Skeletal muscle cell (primary cell): ENCODE data around the gene RNF26.
A peak's percentile ranks its signal among the peaks of the same experiment; 100 is the strongest.

ENCODE experiments used
- DNase-seq: peaks from one replicate; pipeline ENCODE4 v3.0.0-alpha.2; 2010; ENCODE audit warnings: low read depth
- H3K4me3 ChIP-seq: 2 replicates; pipeline ENCODE4 v1.5.1; 2011; ENCODE audit warnings: low read depth, mild to moderate bottlenecking, control low read depth, low read length, moderate library complexity

RNF26 gene

DNA sequence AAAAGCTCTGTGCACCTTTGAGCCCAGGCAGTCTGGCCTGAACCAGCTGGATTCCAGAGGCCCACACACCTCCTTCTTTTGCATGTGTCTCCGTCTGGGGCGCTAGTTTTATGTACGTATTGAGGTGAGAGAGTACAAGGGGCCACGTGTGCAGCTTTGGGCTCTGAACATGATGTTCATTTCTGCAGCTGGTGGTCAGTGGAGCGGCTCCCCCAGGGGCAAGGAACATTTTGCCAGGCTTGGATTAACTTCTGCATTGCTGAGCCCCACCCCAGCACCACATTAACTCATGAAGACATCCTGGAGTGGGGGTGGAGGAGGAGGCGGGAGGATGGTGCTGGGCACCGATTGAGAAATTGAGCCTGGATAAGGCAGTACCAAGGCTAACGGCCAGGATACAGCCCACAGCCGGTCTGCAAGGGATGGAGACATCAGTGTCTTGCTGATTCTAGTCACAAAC, 33.4 kb downstream of the RNF26 start:
- no peak overlapping the region for H3K4me3 ChIP-seq
- DNase-seq: no peak

DNA sequence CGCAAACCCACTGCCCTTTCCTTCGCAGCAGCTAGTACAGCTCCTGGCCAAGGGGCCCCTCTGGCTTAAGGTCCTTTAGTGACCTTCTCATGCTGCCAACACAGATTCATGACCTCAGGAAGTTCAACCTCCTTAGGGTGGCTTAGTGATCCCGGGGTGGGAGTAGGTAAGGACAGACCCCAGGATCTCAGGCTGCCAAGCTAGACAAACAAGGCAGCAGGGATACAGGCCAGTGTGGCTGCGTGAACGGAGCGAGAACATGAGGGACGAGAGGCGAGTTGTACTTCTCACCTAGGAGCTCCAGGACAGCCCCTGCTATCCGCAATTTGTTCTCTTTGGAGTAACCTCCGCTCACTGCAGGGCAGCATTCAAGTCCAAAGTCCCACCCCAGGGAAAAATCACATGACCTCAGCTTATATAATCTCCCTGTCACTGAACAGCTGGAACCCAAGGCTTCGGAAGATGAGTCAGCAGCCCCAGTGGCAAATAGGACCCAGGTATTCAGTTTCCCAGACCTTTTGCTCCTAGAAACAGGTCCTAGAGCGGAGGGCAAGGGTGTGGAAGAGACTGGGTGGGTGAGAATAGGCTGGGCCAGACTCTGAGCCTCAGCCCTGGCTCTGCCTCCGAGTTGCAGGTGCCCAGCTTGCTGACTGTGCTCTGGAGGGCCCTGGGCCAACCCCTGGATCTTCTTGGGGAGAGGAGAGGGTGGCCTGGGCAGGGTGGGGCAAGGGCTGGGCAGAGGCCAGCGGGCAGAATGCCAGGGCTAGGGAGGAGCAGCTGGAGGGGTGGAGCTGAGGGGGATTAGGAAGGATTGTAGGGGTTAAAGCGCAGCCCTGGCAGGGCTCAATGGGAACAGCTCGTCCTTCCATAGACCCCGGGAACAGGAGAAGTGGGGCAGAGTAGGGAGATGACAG, 34.1 kb downstream of the RNF26 start:
- DNase-seq: no peak
- H3K4me3 ChIP-seq: no peak overlapping the region

GRCh38 chr11:119369132-119369925, 35.0 kb downstream of the RNF26 start:
- H3K4me3 ChIP-seq: no peak overlapping the region
- no peak for DNase-seq

DNA sequence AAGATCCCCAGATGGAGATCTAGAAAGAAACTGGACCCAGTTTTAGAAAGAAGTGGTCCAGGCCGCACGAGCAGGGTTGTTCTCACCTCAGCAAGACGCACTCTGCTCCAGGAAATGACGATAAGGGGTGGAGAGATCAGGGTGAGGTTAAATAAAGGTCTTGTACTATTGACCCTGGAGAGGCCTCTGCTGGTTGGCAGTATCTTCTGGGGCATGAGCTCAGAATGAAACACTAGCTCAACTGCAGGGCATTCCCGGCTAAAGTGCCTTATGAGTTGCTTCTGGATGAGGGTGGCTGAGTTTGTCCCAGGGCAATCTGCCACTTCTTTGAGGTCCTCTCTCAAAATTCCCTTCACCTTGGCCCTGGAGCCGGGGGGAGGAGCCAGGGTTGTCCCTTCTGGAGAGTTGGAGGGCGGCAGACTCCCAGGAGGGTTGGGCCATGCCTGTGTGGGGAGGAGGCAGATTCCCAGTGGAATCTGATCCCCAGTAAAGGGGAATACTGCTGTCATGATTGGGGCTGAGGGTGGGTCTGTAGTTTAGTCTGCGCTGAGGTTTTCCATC, 36.2 kb downstream of the RNF26 start:
- no peak overlapping the region for H3K4me3 ChIP-seq
- DNase-seq: no peak

- no peak overlapping the region for H3K4me3 ChIP-seq
- no peak for DNase-seq
Observed at GRCh38 chr11:119371067-119371601, 36.8 kb downstream of the RNF26 start.

GRCh38 chr11:119371778-119372182, 37.5 kb downstream of the RNF26 start:
- no peak overlapping the region for H3K4me3 ChIP-seq
- no peak for DNase-seq

- DNase-seq: no peak
- H3K4me3 ChIP-seq: no peak overlapping the region
Observed at GRCh38 chr11:119372260-119373058, 38.1 kb downstream of the RNF26 start.

DNA sequence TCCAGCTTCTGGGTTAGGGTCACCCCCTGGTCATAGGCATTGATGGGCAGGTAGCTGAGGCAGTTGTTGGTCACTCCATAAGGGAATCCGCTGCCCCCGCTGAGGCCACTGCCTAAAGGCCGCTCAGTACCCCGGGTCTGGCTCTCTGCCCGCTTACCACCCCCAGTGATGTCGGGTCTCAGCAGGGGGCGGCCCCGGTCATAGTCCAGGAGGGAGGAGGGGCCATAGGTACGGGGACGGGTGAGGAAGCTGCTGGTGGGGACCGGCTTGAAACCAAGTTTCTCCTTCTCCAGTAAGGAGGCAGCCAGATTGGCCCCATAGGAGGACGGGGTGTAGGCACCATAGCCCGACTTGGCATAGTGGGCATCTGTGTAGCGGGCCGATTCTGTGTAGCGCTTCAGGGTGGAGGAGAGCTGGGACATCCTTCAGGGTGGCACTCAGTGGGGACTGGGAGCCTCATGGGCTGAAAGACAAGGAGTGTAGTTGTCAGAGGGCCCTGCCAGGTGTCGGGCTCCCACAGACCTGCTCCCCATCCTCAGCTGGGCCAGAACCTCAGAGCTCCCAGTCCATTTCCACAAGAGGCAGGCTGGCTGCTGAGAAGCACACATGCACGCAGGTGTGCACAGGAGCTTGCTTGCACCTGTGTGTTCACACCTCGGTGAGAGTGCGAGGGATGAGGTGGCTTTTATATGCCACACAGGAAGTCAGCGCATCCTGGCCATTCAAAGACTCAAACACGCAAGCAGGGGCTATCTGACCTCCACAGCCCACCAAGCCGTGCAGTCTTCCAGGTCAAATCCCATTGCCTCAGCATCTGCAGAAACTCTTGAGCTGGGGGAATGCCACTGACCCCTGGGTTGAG, 39.0 kb downstream of the RNF26 start:
- no peak overlapping the region for H3K4me3 ChIP-seq
- no peak for DNase-seq

- no peak overlapping the region for H3K4me3 ChIP-seq
- DNase-seq: no peak
Observed at GRCh38 chr11:119373921-119374631, 39.7 kb downstream of the RNF26 start.

DNA sequence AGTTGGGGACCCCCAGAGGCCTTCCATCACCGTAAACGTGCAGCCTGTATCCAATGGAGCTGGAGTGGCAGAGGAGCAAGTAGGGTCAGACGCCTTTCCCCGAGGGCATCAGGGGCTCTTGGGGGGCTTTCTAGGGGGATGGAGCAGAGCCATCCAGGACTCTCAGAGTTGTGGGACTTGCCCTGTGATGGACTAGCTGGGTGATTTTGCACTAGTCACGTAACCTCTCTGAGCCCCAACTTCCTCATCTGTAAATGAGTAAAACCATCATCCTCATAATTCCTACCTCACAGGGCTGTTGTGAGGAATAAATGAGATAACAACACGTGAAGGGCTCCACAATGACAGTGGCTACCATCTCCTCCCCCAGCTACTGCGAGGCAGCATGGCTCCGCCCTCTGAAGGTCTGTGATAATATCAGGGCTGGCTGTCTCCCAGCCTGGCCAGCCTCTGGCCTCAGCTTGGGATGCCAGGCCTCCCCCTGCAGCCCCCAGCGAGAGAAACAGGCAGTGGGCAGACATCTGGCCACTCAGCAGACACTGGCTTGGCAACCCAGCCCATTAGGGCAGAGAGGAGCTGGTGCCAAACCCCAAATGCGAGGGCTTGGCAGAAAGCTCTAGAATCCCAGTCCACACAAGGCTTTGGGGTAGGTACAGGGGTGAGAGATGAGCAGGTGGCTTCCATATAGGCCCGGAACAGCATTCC, 40.5 kb downstream of the RNF26 start:
- DNase-seq: no peak
- H3K4me3 ChIP-seq: no peak overlapping the region

- peak; percentile 69 for DNase-seq
- no peak overlapping the region for H3K4me3 ChIP-seq
Observed at GRCh38 chr11:119375337-119376196, 41.2 kb downstream of the RNF26 start.

- H3K4me3 ChIP-seq: no peak overlapping the region
- no peak for DNase-seq
Observed at GRCh38 chr11:119376197-119376847, 42.0 kb downstream of the RNF26 start.

DNA sequence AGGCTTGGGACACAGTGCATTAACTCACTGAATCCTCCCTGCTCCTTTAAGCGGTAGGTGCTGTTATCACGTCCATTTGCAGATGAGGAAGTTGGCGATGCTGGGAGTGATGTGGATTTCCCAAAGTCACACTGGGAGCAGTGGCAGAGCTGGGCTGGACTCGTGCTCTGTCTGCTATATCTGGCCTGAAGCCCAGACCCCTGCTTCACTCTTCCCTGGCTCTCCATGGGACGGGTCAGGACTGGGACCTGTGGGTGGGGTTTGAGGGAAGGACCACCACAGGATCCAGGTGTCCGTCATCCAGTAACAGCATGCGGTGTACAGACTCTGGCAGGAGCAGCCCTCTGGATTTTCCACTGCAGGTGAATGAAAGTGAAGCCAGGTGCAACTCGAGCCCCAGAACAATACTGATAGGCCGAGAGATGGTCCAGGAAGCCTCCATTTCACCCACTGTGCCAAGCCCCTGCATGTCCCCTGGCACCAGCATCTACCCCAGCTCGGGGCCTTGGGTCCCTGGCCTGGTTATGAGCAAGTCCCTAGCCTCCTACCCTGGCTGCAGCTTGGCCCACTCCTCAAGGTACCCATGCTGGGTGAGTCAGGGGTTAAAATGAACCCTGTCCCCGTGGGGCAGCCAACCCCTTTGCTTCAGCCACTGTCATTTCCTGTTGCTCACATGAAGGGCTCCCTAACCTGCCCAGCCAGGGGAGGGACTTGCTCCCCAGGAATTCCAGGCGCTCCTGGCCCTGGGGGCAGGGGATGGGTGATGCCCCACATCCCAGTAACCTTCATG, 43.0 kb downstream of the RNF26 start:
- DNase-seq: no peak
- no peak overlapping the region for H3K4me3 ChIP-seq

GRCh38 chr11:119377961-119378667, 43.8 kb downstream of the RNF26 start:
- no peak overlapping the region for H3K4me3 ChIP-seq
- DNase-seq: no peak
